HepG2 (cell line): ENCODE results near the gene CSNK1D. TPM values are rescaled to one million over a fixed set of nuclear protein-coding genes. Genes with fewer than 3 reads are reported as not detected.

Experiments used
- AFF4 ChIP-seq: sonication (generic); formaldehyde crosslinking; IDR thresholded peaks from 2 replicates; pipeline ENCODE4 v1.4.0; 2020; ENCODE audit warnings: missing genetic modification reagents
- CSRNP2 ChIP-seq: sonication (generic); formaldehyde crosslinking; conservative IDR thresholded peaks from 2 replicates; pipeline ENCODE4 v1.8.0; 2022; ENCODE audit warnings: low read depth, missing genetic modification reagents
- GLMP ChIP-seq: sonication (generic); formaldehyde crosslinking; IDR thresholded peaks from 2 replicates; pipeline ENCODE4 v1.9.0; 2021; ENCODE audit warnings: missing genetic modification reagents, mild to moderate bottlenecking, borderline replicate concordance
- HDAC2 ChIP-seq: sonication (generic); formaldehyde crosslinking; IDR thresholded peaks from 2 replicates; pipeline ENCODE4 v1.4.0; 2020; ENCODE audit warnings: missing genetic modification reagents
- NCOA5 ChIP-seq: sonication (generic); formaldehyde crosslinking; IDR thresholded peaks from 2 replicates; pipeline ENCODE4 v1.4.0; 2020; ENCODE audit warnings: missing genetic modification reagents
- NR2F6 ChIP-seq, 2 experiments: IDR thresholded peaks; 2 replicates each; pipeline ENCODE4 v1.6.1; 2016; ENCODE audit warnings: antibody characterized with exemption in 1 of 2, mild to moderate bottlenecking in 1 of 2
- PREB ChIP-seq: sonication (generic); formaldehyde crosslinking; IDR thresholded peaks from 2 replicates; pipeline ENCODE4 v1.4.0; 2020; ENCODE audit warnings: missing genetic modification reagents
- RARA ChIP-seq: IDR thresholded peaks from 2 replicates; pipeline ENCODE4 v1.6.1; 2016; ENCODE audit warnings: missing genetic modification reagents, missing compliant biosample characterization
- RFX5 ChIP-seq: IDR thresholded peaks from 2 replicates; pipeline ENCODE4 v1.6.1; 2011; ENCODE audit warnings: low read depth, low read length, improper control_type of control experiment
- SRSF4 ChIP-seq: fragments of 200-400 bp; formaldehyde crosslinking; IDR thresholded peaks from one replicate; pipeline ENCODE4 v1.6.1; 2018; ENCODE audit warnings: mild to moderate bottlenecking, low read depth, low read length, moderate library complexity; ENCODE audit not compliant: poor library complexity, severe bottlenecking
- YY1 ChIP-seq: IDR thresholded peaks from 2 replicates; pipeline ENCODE4 v1.6.1; 2011; ENCODE audit warnings: low read length, low read depth, moderate library complexity, mild to moderate bottlenecking; ENCODE audit not compliant: insufficient read depth, insufficient replicate concordance
- ZNF609 ChIP-seq: sonication (generic); formaldehyde crosslinking; IDR thresholded peaks from 2 replicates; pipeline ENCODE4 v1.4.0; 2020; ENCODE audit warnings: mild to moderate bottlenecking, missing genetic modification reagents, borderline replicate concordance
- polyA plus RNA-seq, 8 experiments: library from polyadenylated mRNA; depleted of rRNA in 3 of 8; stranded (reverse) in 7 of 8; unstranded in 1 of 8; fragments of >200 nt; fragmentation: Illumina TruSeq in 4 of 8; extraction: Trizol in 4 of 8; gene quantifications; 2 replicates each; pipeline versions ENCODE4 v1.2.1 to v1.2.3, GENCODE V29; 2011 to 2016; ENCODE audit warnings: low read depth in 4 of 8, missing spikeins in 1 of 8, mixed read lengths in 1 of 8; ENCODE audit not compliant: insufficient read depth in 1 of 8
- total RNA-seq, 5 experiments: library from RNA; depleted of rRNA; stranded (reverse); fragments of >200 nt; fragmentation: Illumina TruSeq; extraction: Trizol; gene quantifications; 2 replicates each; pipeline ENCODE4 v1.2.3, GENCODE V29; 2016; ENCODE audit warnings: low read depth in 1 of 5

The CSNK1D gene
- total and polyA plus RNA-seq, 2 of the 13 experiments (the other 11 are each of a cell fraction or from before 2014, with no cell fraction given): 31.5 to 128 TPM

- TF ChIP-seq ZNF609 (peak; percentile 30; the same call in 1 of the 2 replicates), NCOA5 (CRISPR knock-in tag) (peak; percentile 97), CSRNP2 (CRISPR knock-in tag) (no peak; the same call in 1 of the 2 replicates), HDAC2 (CRISPR knock-in tag) (peak; percentile 78), AFF4 (CRISPR knock-in tag) (peak; percentile 91; the same call in 1 of the 2 replicates), SRSF4 (no peak), YY1 (no peak), PREB (CRISPR knock-in tag) (peak; percentile 60; the same call in 1 of the 2 replicates), GLMP (CRISPR knock-in tag) (no peak), NR2F6 (IDR thresholded peaks at IDR 0.05) (no peak), NR2F6 (CRISPR knock-in tag; IDR thresholded peaks at IDR 0.05) (no peak), RARA (CRISPR knock-in tag) (peak; percentile 6; the same call in 1 of the 2 replicates), RFX5 (no peak)
Observed at GRCh38 chr17:82241183-82241925, 32.1 kb downstream of the CSNK1D start (continued).
